Fibroblast of lung (primary cell): ENCODE measurements around the gene OTOG.

Experiments
- CTCF ChIP-seq, 2 donors: IDR thresholded peaks in 1 of 2; conservative IDR thresholded peaks in 1 of 2; 1 replicate in 1 of 2; 2 replicates in 1 of 2; pipeline ENCODE4 v1.5.1; 2011 to 2012; ENCODE audit warnings: low read length in 2 of 2, control low read depth in 1 of 2, inconsistent platforms in 1 of 2, low read depth in 1 of 2, mild to moderate bottlenecking in 1 of 2
- EZH2 ChIP-seq: IDR thresholded peaks from 2 replicates; pipeline ENCODE4 v1.5.1; 2012; ENCODE audit warnings: low read length, control low read depth, mild to moderate bottlenecking; ENCODE audit errors: missing control alignments

DNA sequence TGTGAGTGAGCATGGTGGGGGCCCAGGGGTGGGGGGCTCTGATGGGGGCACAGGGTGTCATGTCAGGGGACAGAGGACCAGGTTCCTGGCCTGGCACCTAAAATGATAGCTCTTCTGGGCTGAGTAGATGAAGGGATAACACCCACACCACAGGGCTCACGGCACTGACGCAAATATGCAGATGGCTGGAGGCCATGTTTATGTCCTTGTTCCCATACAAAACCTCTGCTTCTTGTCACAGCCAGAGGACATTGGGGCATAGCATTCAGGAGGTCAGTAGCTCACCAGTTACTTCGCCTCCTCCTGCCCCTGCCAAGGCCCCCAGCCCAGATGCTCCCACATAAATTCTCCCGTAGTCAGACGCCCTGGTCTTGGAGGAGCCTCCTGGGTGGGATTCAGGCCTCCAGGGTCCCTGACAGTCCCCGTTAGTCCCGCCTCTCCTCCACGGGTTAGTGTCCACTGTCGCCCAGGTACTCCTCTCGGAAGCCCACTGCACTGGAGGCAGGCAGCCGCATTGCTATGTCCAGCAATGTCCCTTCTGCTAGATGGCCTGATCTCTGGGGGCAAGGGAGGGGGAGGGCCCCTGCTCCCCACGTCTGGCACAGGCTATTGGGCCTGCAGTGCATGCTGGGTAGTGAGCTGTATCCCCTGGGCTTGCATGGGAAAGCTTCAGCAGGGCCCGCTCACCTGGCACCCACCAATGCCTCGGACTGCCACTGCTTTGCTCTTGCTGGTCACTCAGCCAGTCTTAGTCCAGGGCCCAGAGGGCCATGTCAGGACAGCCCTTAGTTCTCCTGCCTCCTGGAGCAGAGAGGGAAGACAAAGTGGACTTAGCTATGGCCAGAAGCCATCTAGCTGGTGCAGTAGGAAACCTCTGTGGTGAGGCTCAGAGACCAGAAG lies 96.7 kb downstream of the OTOG start:
- TF ChIP-seq CTCF (conservative IDR thresholded peaks at IDR 0.05 in 1 of 2, IDR thresholded peaks at IDR 0.05 in 1 of 2; ENCODE audit: low read depth in 1 of 2, low read length in 2 of 2): no peak
- no peak for TF ChIP-seq EZH2
